H1 (cell line): Measurements from ENCODE around the gene ACTN4. TPM values are rescaled to one million over a fixed set of nuclear protein-coding genes. Genes with fewer than 3 reads are reported as not detected.

ENCODE experiments used
- CTCF ChIA-PET: fragments of 300-600 bp; sonication (Branson Sonifier 250); formaldehyde crosslinking; loops from one replicate; lab custom pipeline; 2021; ENCODE audit not compliant: partially characterized antibody; lab: Charles Lee
- POLR2A ChIA-PET: fragments of 300-600 bp; sonication (Branson Sonifier 250); formaldehyde crosslinking; loops from one replicate; lab custom pipeline; 2021; ENCODE audit warnings: inconsistent platforms; ENCODE audit not compliant: partially characterized antibody; lab: Charles Lee
- DNase-seq, 2 experiments: peaks; one replicate each; pipeline versions ENCODE4 v3.0.0 to v3.0.0-alpha.2; 2010 to 2022; ENCODE audit warnings: low spot score in 2 of 2, low read depth in 1 of 2, mixed read lengths in 1 of 2
- FAIRE-seq: peaks from 2 replicates; lab custom pipeline; 2011; peaks lifted over from hg19 to GRCh38; lab: Jason Lieb, UNC
- H2AFZ ChIP-seq: 2 replicates; pipeline ENCODE4 v1.8.1; 2012; ENCODE audit warnings: low read length, inconsistent platforms
- H2AK5ac ChIP-seq: 2 replicates; pipeline ENCODE4 v1.6.1; 2013; ENCODE audit warnings: low read depth, low read length
- H2BK120ac ChIP-seq: replicated peaks from 2 replicates; pipeline ENCODE3; 2013; ENCODE audit warnings: low read depth, low read length, inconsistent platforms
- H2BK12ac ChIP-seq: 2 replicates; pipeline ENCODE4 v1.6.1; 2013; ENCODE audit warnings: low read depth, low read length
- H2BK15ac ChIP-seq: 2 replicates; pipeline ENCODE4 v1.6.1; 2013; ENCODE audit warnings: low read length
- H2BK20ac ChIP-seq: 2 replicates; pipeline ENCODE4 v1.6.1; 2013; ENCODE audit warnings: low read length
- H2BK5ac ChIP-seq: 2 replicates; pipeline ENCODE4 v1.6.1; 2013; ENCODE audit warnings: low read depth, low read length
- H3K14ac ChIP-seq: 2 replicates; pipeline ENCODE4 v1.6.1; 2013; ENCODE audit warnings: inconsistent platforms; ENCODE audit not compliant: insufficient read length
- H3K18ac ChIP-seq: 2 replicates; pipeline ENCODE4 v1.6.1; 2013; ENCODE audit warnings: low read length; ENCODE audit errors: extremely low read depth
- H3K23ac ChIP-seq: 2 replicates; pipeline ENCODE4 v1.6.1; 2013; ENCODE audit warnings: inconsistent platforms; ENCODE audit not compliant: insufficient read length
- H3K23me2 ChIP-seq: 2 replicates; pipeline ENCODE4 v1.6.1; 2013; ENCODE audit warnings: low read depth, low read length
- H3K27ac ChIP-seq: 2 replicates; pipeline ENCODE4 v1.6.1; 2011; ENCODE audit warnings: low read depth, low read length, inconsistent platforms
- H3K27me3 ChIP-seq, 4 experiments: replicated peaks in 1 of 4; 1 replicate in 1 of 4; 2 replicates in 3 of 4; pipeline versions ENCODE4 v1.6.1 to v1.8.1; 2011 to 2013; ENCODE audit warnings: low read length in 3 of 4, mild to moderate bottlenecking in 3 of 4, inconsistent platforms in 2 of 4, mixed read lengths in 2 of 4, moderate library complexity in 1 of 4; ENCODE audit not compliant: control insufficient read depth in 3 of 4, insufficient read depth in 3 of 4; ENCODE audit errors: extremely low read depth in 1 of 4
- H3K36me3 ChIP-seq, 4 experiments: 2 replicates each; pipeline versions ENCODE4 v1.6.1 to v1.8.1; 2011 to 2013; ENCODE audit warnings: mild to moderate bottlenecking in 4 of 4, low read length in 3 of 4, moderate library complexity in 2 of 4, control low read depth in 1 of 4, inconsistent platforms in 1 of 4; ENCODE audit not compliant: insufficient read depth in 4 of 4, control insufficient read depth in 2 of 4
- H3K4ac ChIP-seq: replicated peaks from 2 replicates; pipeline ENCODE3; 2013; ENCODE audit warnings: low read length, low read depth, mixed read lengths, inconsistent platforms; ENCODE audit not compliant: insufficient read length
- H3K4me1 ChIP-seq, 4 experiments: replicated peaks in 1 of 4; 1 replicate in 1 of 4; 2 replicates in 3 of 4; pipeline versions ENCODE4 v1.6.1 to v1.8.1; 2011 to 2013; ENCODE audit warnings: low read length in 3 of 4, inconsistent platforms in 2 of 4, mixed read lengths in 1 of 4; ENCODE audit not compliant: insufficient read depth in 4 of 4, control insufficient read depth in 3 of 4
- H3K4me2 ChIP-seq, 2 experiments: 2 replicates each; pipeline versions ENCODE4 v1.6.1 to v1.8.1; 2011 to 2013; ENCODE audit warnings: low read depth in 2 of 2, low read length in 2 of 2, control low read depth in 1 of 2, inconsistent platforms in 1 of 2, mild to moderate bottlenecking in 1 of 2; ENCODE audit not compliant: insufficient read depth in 1 of 2
- H3K4me3 ChIP-seq, 4 experiments: fragments of 200-600, 300-600 bp in 1 of 4; sonication (generic), shearing (Covaris generic), sonication (Bioruptor Twin) in 1 of 4; 2 replicates each; pipeline versions ENCODE4 v1.5.1 to v1.8.1; 2011 to 2016; ENCODE audit warnings: low read length in 4 of 4, low read depth in 3 of 4, control low read depth in 2 of 4, inconsistent platforms in 2 of 4, mild to moderate bottlenecking in 2 of 4, mixed read lengths in 1 of 4, moderate library complexity in 1 of 4; ENCODE audit not compliant: insufficient read depth in 2 of 4; ENCODE audit errors: extremely low read depth in 1 of 4
- H3K56ac ChIP-seq: replicated peaks from 2 replicates; pipeline ENCODE3; 2013; ENCODE audit warnings: low read depth, mild to moderate bottlenecking, mixed read lengths, low read length, inconsistent platforms; ENCODE audit not compliant: insufficient read length
- H3K79me1 ChIP-seq: 2 replicates; pipeline ENCODE4 v1.6.1; 2013; ENCODE audit warnings: low read depth, low read length, control low read depth
- H3K79me2 ChIP-seq, 2 experiments: 2 replicates each; pipeline versions ENCODE4 v1.6.1 to v1.8.1; 2012 to 2013; ENCODE audit warnings: low read length in 2 of 2, mild to moderate bottlenecking in 2 of 2, inconsistent platforms in 1 of 2; ENCODE audit not compliant: insufficient read depth in 2 of 2, control insufficient read depth in 1 of 2
- H3K9ac ChIP-seq, 4 experiments: replicated peaks in 1 of 4; 1 replicate in 1 of 4; 2 replicates in 3 of 4; pipeline versions ENCODE4 v1.6.1 to v1.8.1; 2011 to 2013; ENCODE audit warnings: low read depth in 3 of 4, low read length in 3 of 4, control low read depth in 2 of 4, mild to moderate bottlenecking in 2 of 4, moderate library complexity in 2 of 4, inconsistent platforms in 1 of 4; ENCODE audit errors: extremely low read depth in 1 of 4
- H3K9me3 ChIP-seq, 2 experiments: 2 replicates each; pipeline versions ENCODE4 v1.6.1 to v1.8.1; 2012 to 2013; ENCODE audit warnings: mild to moderate bottlenecking in 2 of 2, moderate library complexity in 2 of 2, control low read depth in 1 of 2, inconsistent platforms in 1 of 2, low read depth in 1 of 2, low read length in 1 of 2, mixed read lengths in 1 of 2; ENCODE audit not compliant: insufficient read depth in 2 of 2
- H4K20me1 ChIP-seq, 2 experiments: replicated peaks in 1 of 2; 2 replicates each; pipeline versions ENCODE3 to v1.8.1; 2011 to 2013; ENCODE audit warnings: inconsistent platforms in 2 of 2, low read length in 2 of 2, mild to moderate bottlenecking in 1 of 2; ENCODE audit not compliant: insufficient read depth in 2 of 2, control insufficient read depth in 1 of 2
- H4K5ac ChIP-seq: 2 replicates; pipeline ENCODE4 v1.6.1; 2013; ENCODE audit warnings: low read length, low read depth, mixed read lengths, inconsistent platforms; ENCODE audit not compliant: insufficient read length
- H4K8ac ChIP-seq: 2 replicates; pipeline ENCODE4 v1.8.0; 2013; ENCODE audit warnings: mild to moderate bottlenecking, moderate library complexity, low read length, inconsistent platforms; ENCODE audit not compliant: insufficient read depth; ENCODE audit errors: extremely low read depth
- H4K91ac ChIP-seq: replicated peaks from 2 replicates; pipeline ENCODE3; 2013; ENCODE audit warnings: low read length, mixed read lengths, inconsistent platforms; ENCODE audit not compliant: insufficient read length
- CBX8 ChIP-seq: fragments of 300-800, 300-1000 bp; sonication (generic); IDR thresholded peaks from 2 replicates; pipeline ENCODE4 v1.7.1; 2016; ENCODE audit warnings: low read depth, low read length, borderline replicate concordance
- SUZ12 ChIP-seq: fragments of 200-600 bp; sonication (generic); IDR thresholded peaks from 2 replicates; pipeline ENCODE4 v1.6.1; 2012; ENCODE audit warnings: mild to moderate bottlenecking, inconsistent platforms, low read length, moderate library complexity, mixed read lengths
- WGBS, 2 experiments: shearing (Covaris generic) in 1 of 2; methylation state at CpG; one replicate each; pipeline versions ENCODE4 v1.1.6 to v1.1.7; 2013 to 2015; ENCODE audit warnings: low lambda C conversion rate in 2 of 2, mixed read lengths in 2 of 2, inconsistent platforms in 1 of 2, low coverage in 1 of 2, missing lambda C conversion rate in 1 of 2; ENCODE audit not compliant: insufficient replicate concordance in 2 of 2, insufficient coverage in 1 of 2, insufficient read length in 1 of 2; ENCODE audit errors: extremely low coverage in 1 of 2, missing lambda C conversion rate in 1 of 2; 5-methylcytosine and 5-hydroxymethylcytosine counted together
- polyA plus RNA-seq, 7 experiments: library from polyadenylated mRNA; depleted of rRNA in 3 of 7; stranded (reverse) in 5 of 7; unstranded in 2 of 7; fragments of >200 nt in 5 of 7; fragments of 200-250 nt in 2 of 7; gene quantifications; 1 replicate in 5 of 7; 2 replicates in 1 of 7; 4 replicates in 1 of 7; pipeline versions ENCODE4 v1.2.1 to v1.2.3, GENCODE V29; 2011 to 2013; ENCODE audit warnings: missing spikeins in 2 of 7, mixed read lengths in 2 of 7
- total RNA-seq: library from RNA; stranded (reverse); fragmentation: NEBNext Ultra II Directional; extraction: Animal tissue kit (Norgen Biotek cat#: 25700); gene quantifications from 2 replicates; pipeline ENCODE4 v1.2.1, GENCODE V29; 2021
- TF ChIP-seq, protein P1 (sequence below): IDR thresholded peaks from 2 replicates; pipeline ENCODE4 v1.6.1; 2011; ENCODE audit warnings: low read length, improper control_type of control experiment

Gene ACTN4
- total and polyA plus RNA-seq, 2 of the 8 experiments (the other 6 are each of a cell fraction or from before 2014, with no cell fraction given), result 211 to 520 TPM

- Histone ChIP-seq H3K4me1 (peaks cover 11 to 25% (median 16%) of the 10 kb centered on the region in 4 experiments), H2BK15ac (no peak overlapping the region), H2BK120ac (no peak overlapping the region), H3K79me1 (peaks cover 25% of the 10 kb centered on the region), H4K91ac (no peak overlapping the region), H2BK12ac (no peak overlapping the region), H2BK5ac (peak overlapping the region; percentile 27; the same call in 1 of the 2 replicates), H3K4me3 (no peak overlapping the region), H3K36me3 (no peaks in the 10 kb centered on the region), H3K23me2 (no peaks in the 10 kb centered on the region), H3K23ac (no peak overlapping the region), H4K8ac (no peak overlapping the region), H3K18ac (no peak overlapping the region), H3K4me2 (no peak overlapping the region), H3K27me3 (no peaks in the 10 kb centered on the region), H3K4ac (no peak overlapping the region), H4K5ac (no peak overlapping the region), H3K27ac (no peak overlapping the region; the same call in 1 of the 2 replicates), H2AFZ (no peak overlapping the region), H2BK20ac (no peak overlapping the region), H3K56ac (no peak overlapping the region), H2AK5ac (0 out of 2 replicates have a peak overlapping the region, but pooled peaks have one; percentile 28), H3K9me3 (no peaks in the 10 kb centered on the region), H4K20me1 (peaks cover 6 to 25% of the 10 kb centered on the region in 2 experiments), H3K14ac (no peak overlapping the region), H3K9ac (no peak overlapping the region), H3K79me2 (peaks cover 33 to 89% of the 10 kb centered on the region in 2 experiments)
- CTCF ChIA-PET, result interaction anchor here (0.6 to 1.9 kb wide), 10 partner anchors 9 to 50 kb away, joined by 3 to 7 read pairs (median 4); no protein-coding TSS in a partner anchor
- 88% methylated on average over 15 of the region's 15 CpGs; no CpG with 5 or more reads in 1 of the 2 experiments for WGBS, 2 experiments
- FAIRE-seq, result no peak
- DNase-seq, result no peak
- POLR2A ChIA-PET, result interaction anchor here (0.8 to 23.4 kb wide), 5 partner anchors 9 to 53 kb away, joined by 3 to 495 read pairs (median 3); no protein-coding TSS in a partner anchor
- TF ChIP-seq CBX8 (no peak), SUZ12 (no peak)
- TF ChIP-seq, protein P1, sequence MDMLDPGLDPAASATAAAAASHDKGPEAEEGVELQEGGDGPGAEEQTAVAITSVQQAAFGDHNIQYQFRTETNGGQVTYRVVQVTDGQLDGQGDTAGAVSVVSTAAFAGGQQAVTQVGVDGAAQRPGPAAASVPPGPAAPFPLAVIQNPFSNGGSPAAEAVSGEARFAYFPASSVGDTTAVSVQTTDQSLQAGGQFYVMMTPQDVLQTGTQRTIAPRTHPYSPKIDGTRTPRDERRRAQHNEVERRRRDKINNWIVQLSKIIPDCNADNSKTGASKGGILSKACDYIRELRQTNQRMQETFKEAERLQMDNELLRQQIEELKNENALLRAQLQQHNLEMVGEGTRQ, result no peak
Measured at GRCh38 chr19:38678217-38678890, 30.9 kb downstream of the ACTN4 start.
